ENCODE measurements around the gene RELN.

RELN gene

GRCh38 chr7:103889451-103889850 lies 100.0 kb downstream of the RELN start:
- no peak for DNase-seq

- DNase-seq = peak in 1 of 2 experiments; percentile 23
Measured at GRCh38 chr7:103888603-103889153, 100.8 kb downstream of the RELN start.

- no peak for DNase-seq
Measured at GRCh38 chr7:103887853-103888602, 101.4 kb downstream of the RELN start.

- no peak for DNase-seq
Measured at GRCh38 chr7:103887050-103887449, 102.4 kb downstream of the RELN start.

GRCh38 chr7:103879928-103880600 lies 109.4 kb downstream of the RELN start:
- DNase-seq = no peak

- no peak for DNase-seq
Measured at GRCh38 chr7:103879411-103879810, 110.0 kb downstream of the RELN start.

- DNase-seq = no peak
Measured at GRCh38 chr7:103877565-103877964, 111.9 kb downstream of the RELN start.

GRCh38 chr7:103875718-103876117 lies 113.7 kb downstream of the RELN start:
- DNase-seq = no peak

- no peak for DNase-seq
Measured at GRCh38 chr7:103871473-103871872, 118.0 kb downstream of the RELN start.

GRCh38 chr7:103870664-103871063 lies 118.8 kb downstream of the RELN start:
- DNase-seq = no peak

- no peak for DNase-seq
Measured at GRCh38 chr7:103867874-103868273, 121.6 kb downstream of the RELN start.

GRCh38 chr7:103866919-103867318 lies 122.5 kb downstream of the RELN start:
- DNase-seq = no peak

GRCh38 chr7:103865442-103865841 lies 124.0 kb downstream of the RELN start:
- DNase-seq = no peak

- DNase-seq = no peak
Measured at GRCh38 chr7:103862302-103863035, 127.0 kb downstream of the RELN start.

GRCh38 chr7:103859709-103860108 lies 129.7 kb downstream of the RELN start:
- DNase-seq = no peak

- DNase-seq = peak; percentile 6 to 65
Measured at GRCh38 chr7:103857435-103857834, 132.0 kb downstream of the RELN start.

GRCh38 chr7:103856929-103857328 lies 132.5 kb downstream of the RELN start:
- no peak for DNase-seq

- DNase-seq = no peak
Measured at GRCh38 chr7:103855671-103856070, 133.8 kb downstream of the RELN start.

GRCh38 chr7:103854611-103855010 lies 134.8 kb downstream of the RELN start:
- no peak for DNase-seq

GRCh38 chr7:103851357-103851756 lies 138.1 kb downstream of the RELN start:
- no peak for DNase-seq

GRCh38 chr7:103843689-103844480 lies 145.6 kb downstream of the RELN start:
- DNase-seq = no peak

- DNase-seq = no peak
Measured at GRCh38 chr7:103833401-103833800, 156.1 kb downstream of the RELN start.

GRCh38 chr7:103832438-103832837 lies 157.0 kb downstream of the RELN start:
- no peak for DNase-seq

Measured in NCI-H446 (cell line).